GM12872 (cell line): ENCODE results near the gene MYL2.

Experiments
- TF ChIP-seq, protein P1 (sequence below): IDR thresholded peaks from 3 replicates; pipeline ENCODE4 v1.5.1; 2011; ENCODE audit warnings: low read depth, mild to moderate bottlenecking, low read length, moderate library complexity; ENCODE audit not compliant: insufficient read depth

The MYL2 gene

DNA sequence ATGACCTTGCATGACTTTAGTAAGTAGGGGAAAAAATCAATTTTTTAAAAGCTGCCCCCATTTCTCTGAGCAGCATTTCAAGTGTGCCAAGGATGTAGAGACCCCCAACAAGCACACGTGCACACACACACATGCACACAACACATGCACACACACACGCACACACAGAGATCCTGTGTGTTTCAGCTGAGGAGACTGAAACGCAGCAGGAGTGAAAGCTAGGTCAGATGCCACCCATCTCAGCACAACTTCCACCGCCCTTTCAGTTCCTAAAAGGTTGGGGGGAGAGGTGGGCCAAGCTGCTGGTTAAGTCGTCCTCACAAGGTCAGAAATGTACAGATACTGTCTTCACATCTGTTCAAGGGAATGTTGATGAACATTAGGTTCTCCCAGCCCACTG lies 13.9 kb downstream of the MYL2 start:
- TF ChIP-seq, protein P1, sequence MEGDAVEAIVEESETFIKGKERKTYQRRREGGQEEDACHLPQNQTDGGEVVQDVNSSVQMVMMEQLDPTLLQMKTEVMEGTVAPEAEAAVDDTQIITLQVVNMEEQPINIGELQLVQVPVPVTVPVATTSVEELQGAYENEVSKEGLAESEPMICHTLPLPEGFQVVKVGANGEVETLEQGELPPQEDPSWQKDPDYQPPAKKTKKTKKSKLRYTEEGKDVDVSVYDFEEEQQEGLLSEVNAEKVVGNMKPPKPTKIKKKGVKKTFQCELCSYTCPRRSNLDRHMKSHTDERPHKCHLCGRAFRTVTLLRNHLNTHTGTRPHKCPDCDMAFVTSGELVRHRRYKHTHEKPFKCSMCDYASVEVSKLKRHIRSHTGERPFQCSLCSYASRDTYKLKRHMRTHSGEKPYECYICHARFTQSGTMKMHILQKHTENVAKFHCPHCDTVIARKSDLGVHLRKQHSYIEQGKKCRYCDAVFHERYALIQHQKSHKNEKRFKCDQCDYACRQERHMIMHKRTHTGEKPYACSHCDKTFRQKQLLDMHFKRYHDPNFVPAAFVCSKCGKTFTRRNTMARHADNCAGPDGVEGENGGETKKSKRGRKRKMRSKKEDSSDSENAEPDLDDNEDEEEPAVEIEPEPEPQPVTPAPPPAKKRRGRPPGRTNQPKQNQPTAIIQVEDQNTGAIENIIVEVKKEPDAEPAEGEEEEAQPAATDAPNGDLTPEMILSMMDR: no peak

- TF ChIP-seq, protein P1: peak; percentile 44; the same call in 2 of the 3 replicates
Observed at GRCh38 chr12:110906083-110906482, 14.3 kb downstream of the MYL2 start.

DNA sequence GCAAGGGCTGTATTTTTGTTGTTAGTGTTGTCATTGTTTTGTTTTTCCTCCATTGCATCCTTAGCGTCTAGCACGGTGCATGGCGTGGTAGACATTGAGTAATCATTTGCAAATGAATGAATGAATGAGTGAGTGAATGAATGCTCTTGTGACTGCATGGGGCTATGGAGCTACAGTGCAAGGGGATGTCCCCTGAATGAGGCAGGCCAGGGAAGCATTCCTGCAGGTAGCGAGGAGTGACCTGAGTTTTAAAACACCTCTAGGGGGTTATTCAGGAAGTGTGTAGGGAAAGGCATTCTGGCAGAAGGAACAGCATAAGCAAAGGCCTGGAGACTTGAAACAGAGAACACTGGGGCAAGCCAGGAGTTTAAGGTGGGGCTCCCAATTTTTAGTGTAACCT lies 16.9 kb downstream of the MYL2 start:
- TF ChIP-seq, protein P1: no peak

DNA sequence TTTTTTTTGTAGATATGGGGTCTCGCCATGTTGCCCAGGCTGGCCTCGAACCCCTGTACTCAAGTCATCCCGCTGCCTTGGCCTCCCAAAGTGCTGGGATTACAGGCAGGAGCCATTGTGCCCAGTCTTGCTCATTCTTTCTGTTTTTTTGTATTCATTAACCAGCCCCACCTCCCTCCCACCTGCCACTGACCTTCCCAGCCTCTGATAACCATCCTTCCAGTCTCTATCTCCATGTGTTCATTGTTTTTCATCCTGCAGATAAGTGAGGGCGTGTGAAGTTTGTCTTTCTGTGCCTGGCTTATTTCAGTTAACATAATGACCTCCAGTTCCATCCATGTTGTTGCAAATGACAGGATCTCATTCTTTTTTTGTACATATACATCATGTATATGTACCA lies 19.0 kb downstream of the MYL2 start:
- TF ChIP-seq, protein P1: no peak

- TF ChIP-seq, protein P1: no peak
Observed at GRCh38 chr12:110896559-110896958, 23.8 kb downstream of the MYL2 start.

DNA sequence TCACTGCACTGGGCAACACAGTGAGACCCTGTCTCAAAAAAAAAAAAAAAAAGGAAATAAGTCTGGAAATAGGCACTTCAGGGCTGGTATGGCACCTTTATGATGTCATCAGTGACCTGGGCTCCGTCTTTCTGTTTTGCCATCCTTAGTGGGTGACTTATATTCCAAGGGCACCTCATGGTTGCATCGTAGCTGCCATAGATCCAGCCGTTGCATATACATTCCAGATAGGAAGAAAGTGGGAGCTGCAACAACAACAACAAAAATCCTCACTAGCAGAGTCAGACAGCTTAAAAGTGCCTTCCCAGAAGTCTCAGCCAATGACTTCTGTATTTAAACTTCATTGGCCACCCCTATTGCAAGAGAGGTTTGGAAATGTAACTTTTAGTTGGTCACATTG lies 26.4 kb downstream of the MYL2 start:
- TF ChIP-seq, protein P1: no peak

GRCh38 chr12:110889361-110889760 lies 31.0 kb downstream of the MYL2 start:
- TF ChIP-seq, protein P1: no peak
